Adrenal gland (tissue), 12 donors: Measurements from ENCODE around the gene NFATC4. TPM values are rescaled to one million over a fixed set of nuclear protein-coding genes. Genes with fewer than 3 reads are reported as not detected.

Experiments
- DNase-seq, 7 donors: peaks; one replicate each; pipeline ENCODE4 v3.0.0-alpha.2; 2019 to 2020
- H3K27ac ChIP-seq, 5 donors: fragments of 200-600 bp; sonication (generic) in 4 of 5; 1 replicate in 3 of 5; 2 replicates in 2 of 5; pipeline versions ENCODE4 v1.5.1 to v1.8.0; 2016 to 2020; ENCODE audit warnings: mild to moderate bottlenecking in 1 of 5
- H3K27me3 ChIP-seq: fragments of 200-600 bp; 2 replicates; pipeline ENCODE4 v1.8.0; 2021
- H3K36me3 ChIP-seq, 2 donors: fragments of 200-600 bp; replicated peaks in 1 of 2; 1 replicate in 1 of 2; 2 replicates in 1 of 2; pipeline versions ENCODE4 v1.5.1 to v1.8.0; 2018 to 2022
- H3K4me1 ChIP-seq, 2 donors: fragments of 200-600 bp; replicated peaks in 1 of 2; 1 replicate in 1 of 2; 2 replicates in 1 of 2; pipeline versions ENCODE4 v1.5.1 to v1.8.0; 2018 to 2021
- H3K4me3 ChIP-seq, 4 donors: fragments of 200-600 bp; sonication (generic) in 3 of 4; one replicate each; pipeline ENCODE4 v1.5.1; 2016 to 2018
- H3K9me3 ChIP-seq, 3 donors: fragments of 200-600 bp; sonication (generic) in 1 of 3; replicated peaks in 1 of 3; 1 replicate in 2 of 3; 2 replicates in 1 of 3; pipeline versions ENCODE4 v1.5.1 to v1.8.0; 2016 to 2021
- CTCF ChIP-seq, 6 experiments: fragments of 450-650 bp in 4 of 6; fragments of 200-600 bp in 2 of 6; sonication (generic) in 1 of 6; IDR thresholded peaks; 1 replicate in 5 of 6; 2 replicates in 1 of 6; pipeline versions ENCODE4 v1.5.1 to v1.8.0; 2016 to 2021; ENCODE audit warnings: antibody characterized with exemption in 6 of 6, mild to moderate bottlenecking in 2 of 6, moderate library complexity in 1 of 6
- POLR2A ChIP-seq, 2 donors: fragments of 450-650 bp; IDR thresholded peaks; one replicate each; pipeline ENCODE4 v1.6.1; 2017; ENCODE audit warnings: antibody characterized with exemption in 2 of 2, mild to moderate bottlenecking in 2 of 2, moderate library complexity in 1 of 2
- WGBS, 4 donors: extraction: QIAGEN DNeasy Blood & Tissue Kit in 2 of 4; methylation state at CpG; one replicate each; pipeline versions ENCODE4 v1.1.5 to v1.1.7; 2013 to 2017; 5-methylcytosine and 5-hydroxymethylcytosine counted together
- intact Hi-C, 2 donors: fragments of 100-400 bp; cut with DNase I; formaldehyde crosslinking; loops; one replicate each; pipeline versions ENCODE4 v1.14.1 to v1.15.0; 2022 to 2023
- polyA plus RNA-seq, 3 donors: library from polyadenylated mRNA; stranded (reverse); fragments of 200-250 nt in 2 of 3; fragments of 350-450 nt in 1 of 3; fragmentation: Illumina TruSeq in 1 of 3; extraction: RNeasy Lipid Tissue Mini Kit (QIAGEN cat#74804) in 1 of 3; gene quantifications; one replicate each; pipeline ENCODE4 v1.2.3, GENCODE V29; 2013 to 2014
- total RNA-seq, 9 donors: library from RNA; depleted of rRNA in 4 of 9; stranded (reverse); fragments of >200 nt in 4 of 9; fragments of 120-200 nt in 1 of 9; fragmentation: NEBNext Ultra II Directional in 1 of 9; extraction: Animal tissue kit (Norgen Biotek cat#: 25700) in 1 of 9; gene quantifications; one replicate each; pipeline versions ENCODE4 v1.1.0 to v1.2.4, GENCODE V29; 2013 to 2023
- donor health status: healthy with polysubstance abuse.
- donor health status: Bipolar disorder and iron deficiency.
- donor health status: DM: yes; HTN: yes; CAD: no.
- donor health status: DM: no; HTN: no; CAD: no.
- donor health status: DM: no; HTN: no; CAD: no.
- donor health status: DM: yes; HTN: yes; CAD: no.

NFATC4 gene
- total and polyA plus RNA-seq, 12 donors = 11.8 to 505 (median 59.8) TPM

DNA sequence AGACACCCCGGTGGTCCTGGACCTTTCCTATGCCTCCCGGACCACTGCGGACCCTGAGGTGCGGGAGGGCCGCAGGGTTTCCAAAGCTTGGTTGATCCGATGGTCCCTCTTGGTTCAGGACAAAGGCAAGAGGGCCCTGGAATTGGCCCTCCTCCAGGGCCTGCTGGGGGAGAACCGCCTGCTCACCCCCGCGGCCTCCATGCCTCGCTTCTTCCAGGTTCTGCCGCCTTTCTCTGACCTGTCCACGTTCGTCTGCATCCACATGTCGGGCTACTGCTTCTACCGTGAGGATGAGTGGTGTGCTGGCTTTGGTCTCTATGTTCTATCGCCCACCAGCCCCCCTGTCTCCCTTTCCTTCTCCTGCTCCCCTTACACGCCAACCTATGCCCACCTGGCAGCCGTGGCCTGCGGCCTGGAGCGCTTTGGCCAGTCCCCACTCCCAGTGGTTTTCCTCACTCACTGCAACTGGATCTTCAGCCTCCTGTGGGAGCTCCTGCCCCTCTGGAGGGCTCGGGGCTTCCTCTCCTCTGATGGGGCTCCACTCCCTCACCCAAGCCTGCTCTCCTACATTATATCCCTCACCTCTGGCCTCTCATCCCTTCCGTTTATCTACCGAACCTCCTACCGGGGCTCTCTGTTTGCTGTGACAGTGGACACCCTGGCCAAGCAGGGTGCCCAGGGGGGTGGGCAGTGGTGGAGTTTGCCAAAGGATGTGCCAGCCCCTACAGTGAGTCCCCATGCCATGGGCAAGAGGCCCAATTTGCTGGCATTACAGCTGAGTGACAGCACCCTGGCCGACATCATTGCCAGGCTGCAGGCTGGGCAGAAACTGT is 47.7 kb downstream of the NFATC4 start:
- TF ChIP-seq CTCF (IDR thresholded peaks at IDR 0.05) (no peak), POLR2A (IDR thresholded peaks at IDR 0.05) (no peak)
- intact Hi-C loops = loop anchor here in 1 of 2 donors (5.0 kb wide), 1 partner anchor 48 kb away; the partner anchor contains the start of gene NFATC4
- Histone ChIP-seq H3K4me3 (no peak overlapping the region), H3K36me3 (peaks cover 0 to 29% of the 10 kb centered on the region in 2 donors), H3K27me3 (no peaks in the 10 kb centered on the region), H3K27ac (no peak overlapping the region), H3K4me1 (peaks cover 5 to 17% of the 10 kb centered on the region in 2 donors), H3K9me3 (no peaks in the 10 kb centered on the region)
- peak in 3 of 7 donors; percentile 4 to 48 (median 21) for DNase-seq
- WGBS, 4 donors = 85 to 96% (median 92%) methylated on average over 18 to 25 of the region's 25 CpGs

- peaks cover 0 to 29% of the 10 kb centered on the region in 2 donors for H3K36me3 ChIP-seq
- intact Hi-C loops = loop anchor here in 1 of 2 donors (5.0 kb wide), 1 partner anchor 49 kb away; the partner anchor contains the start of gene NFATC4
- no peak overlapping the region for H3K27ac ChIP-seq
- TF ChIP-seq CTCF (IDR thresholded peaks at IDR 0.05) (no peak), POLR2A (IDR thresholded peaks at IDR 0.05) (no peak)
- H3K9me3 ChIP-seq = no peaks in the 10 kb centered on the region
- H3K4me1 ChIP-seq = peaks cover 5 to 17% of the 10 kb centered on the region in 2 donors
- no peaks in the 10 kb centered on the region for H3K27me3 ChIP-seq
- DNase-seq = peak in 2 of 7 donors; percentile 8 to 42
- 83 to 93% (median 85%) methylated on average over 6 to 19 of the region's 19 CpGs for WGBS, 4 donors
- no peak overlapping the region for H3K4me3 ChIP-seq
Measured at GRCh38 chr14:24416254-24416931, 48.4 kb downstream of the NFATC4 start.

GRCh38 chr14:24416932-24417619 is 49.1 kb downstream of the NFATC4 start:
- no peak for TF ChIP-seq CTCF (IDR thresholded peaks at IDR 0.05)
- no peak for TF ChIP-seq POLR2A (IDR thresholded peaks at IDR 0.05)
- peak in 3 of 7 donors; percentile 13 to 48 (median 20) for DNase-seq

More at GRCh38 chr14:24416932-24417619, 49.1 kb downstream of the NFATC4 start:
- Histone ChIP-seq H3K27me3 (no peaks in the 10 kb centered on the region), H3K27ac (no peak overlapping the region), H3K9me3 (no peaks in the 10 kb centered on the region), H3K4me3 (no peak overlapping the region), H3K36me3 (peaks cover 0 to 29% of the 10 kb centered on the region in 2 donors), H3K4me1 (peaks cover 5 to 17% of the 10 kb centered on the region in 2 donors)
- WGBS, 4 donors = 71 to 90% (median 81%) methylated on average over 10 to 16 of the region's 16 CpGs
- intact Hi-C loops = loop anchor here in 1 of 2 donors (5.0 kb wide), 1 partner anchor 50 kb away; the partner anchor contains the start of gene NFATC4
